IMR-90 (cell line): ENCODE data around the gene POU2F2.

Source experiments
- FOS ChIP-seq: fragments of 150-350 bp; IDR thresholded peaks from 2 replicates; pipeline ENCODE4 v1.6.1; 2016; ENCODE audit warnings: low read depth, low read length
- POLR2A ChIP-seq: IDR thresholded peaks from 2 replicates; pipeline ENCODE4 v1.6.1; 2012; ENCODE audit warnings: mild to moderate bottlenecking, low read depth, low read length
- RAD21 ChIP-seq: IDR thresholded peaks from 2 replicates; pipeline ENCODE4 v1.6.1; 2012; ENCODE audit warnings: low read length, improper control_type of control experiment
- TF ChIP-seq, protein P1 (sequence below): conservative IDR thresholded peaks from 2 replicates; pipeline ENCODE4 v1.5.1; 2012; ENCODE audit warnings: mild to moderate bottlenecking, low read depth, low read length, improper control_type of control experiment

- TF ChIP-seq RAD21 (no peak), POLR2A (no peak), FOS (peak; percentile 57; the same call in 1 of the 2 replicates)
- TF ChIP-seq, protein P1, sequence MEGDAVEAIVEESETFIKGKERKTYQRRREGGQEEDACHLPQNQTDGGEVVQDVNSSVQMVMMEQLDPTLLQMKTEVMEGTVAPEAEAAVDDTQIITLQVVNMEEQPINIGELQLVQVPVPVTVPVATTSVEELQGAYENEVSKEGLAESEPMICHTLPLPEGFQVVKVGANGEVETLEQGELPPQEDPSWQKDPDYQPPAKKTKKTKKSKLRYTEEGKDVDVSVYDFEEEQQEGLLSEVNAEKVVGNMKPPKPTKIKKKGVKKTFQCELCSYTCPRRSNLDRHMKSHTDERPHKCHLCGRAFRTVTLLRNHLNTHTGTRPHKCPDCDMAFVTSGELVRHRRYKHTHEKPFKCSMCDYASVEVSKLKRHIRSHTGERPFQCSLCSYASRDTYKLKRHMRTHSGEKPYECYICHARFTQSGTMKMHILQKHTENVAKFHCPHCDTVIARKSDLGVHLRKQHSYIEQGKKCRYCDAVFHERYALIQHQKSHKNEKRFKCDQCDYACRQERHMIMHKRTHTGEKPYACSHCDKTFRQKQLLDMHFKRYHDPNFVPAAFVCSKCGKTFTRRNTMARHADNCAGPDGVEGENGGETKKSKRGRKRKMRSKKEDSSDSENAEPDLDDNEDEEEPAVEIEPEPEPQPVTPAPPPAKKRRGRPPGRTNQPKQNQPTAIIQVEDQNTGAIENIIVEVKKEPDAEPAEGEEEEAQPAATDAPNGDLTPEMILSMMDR, result no peak
Measured at GRCh38 chr19:42121656-42122069, 10.6 kb downstream of the POU2F2 start.
